GM21367 (cell line): Measurements from ENCODE around the gene ALPG.
"Not testable (repeated sequence)": the region's sequence is repeated elsewhere in the genome, so short reads cannot be mapped to it uniquely, and the experiment has no call there.

Source experiments
- ATAC-seq: cut with Tn5 transposase; IDR thresholded peaks from one replicate; pipeline ENCODE4 v1.9.1; 2021; ENCODE audit not compliant: unreplicated experiment

ALPG gene

DNA sequence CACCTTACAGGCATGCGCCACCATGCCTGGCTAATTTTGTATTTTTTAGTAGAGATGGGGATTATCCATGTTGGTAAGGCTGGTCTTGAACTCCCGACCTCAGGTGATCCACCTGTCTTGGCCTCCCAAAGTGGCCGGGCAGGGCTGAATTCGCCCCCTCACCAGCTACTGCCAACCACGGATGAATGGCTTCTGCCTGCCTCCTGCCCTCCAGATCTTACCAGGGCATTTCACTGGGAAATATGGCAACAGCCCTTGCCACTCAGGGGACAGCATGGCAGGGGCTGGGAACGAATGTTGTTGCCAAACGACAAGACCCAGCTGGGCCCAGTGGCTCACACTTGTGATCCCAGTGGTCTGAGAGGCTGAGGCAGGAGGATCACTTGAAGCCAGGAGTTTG is 29.9 kb upstream of the ALPG start:
- no peak for ATAC-seq

DNA sequence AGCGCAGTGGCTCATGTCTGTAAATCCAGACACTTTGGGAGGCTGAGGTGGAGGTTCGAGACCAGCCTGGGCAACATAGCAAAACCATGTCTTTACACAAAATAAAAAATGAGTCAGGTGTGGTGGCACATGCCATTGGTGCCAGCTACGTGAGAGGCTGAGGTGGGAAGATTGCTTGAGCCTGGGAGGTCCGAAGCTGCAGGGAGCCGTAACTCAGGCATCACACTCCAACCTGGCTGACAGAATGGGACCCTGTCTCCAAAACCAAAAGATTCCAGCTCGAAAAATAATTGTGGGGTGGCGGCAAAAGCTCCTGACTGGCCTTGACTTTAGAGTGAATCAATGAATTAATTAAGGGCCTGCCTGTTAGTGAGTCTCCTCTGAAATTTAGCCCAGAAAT is 29.3 kb upstream of the ALPG start:
- no peak for ATAC-seq

DNA sequence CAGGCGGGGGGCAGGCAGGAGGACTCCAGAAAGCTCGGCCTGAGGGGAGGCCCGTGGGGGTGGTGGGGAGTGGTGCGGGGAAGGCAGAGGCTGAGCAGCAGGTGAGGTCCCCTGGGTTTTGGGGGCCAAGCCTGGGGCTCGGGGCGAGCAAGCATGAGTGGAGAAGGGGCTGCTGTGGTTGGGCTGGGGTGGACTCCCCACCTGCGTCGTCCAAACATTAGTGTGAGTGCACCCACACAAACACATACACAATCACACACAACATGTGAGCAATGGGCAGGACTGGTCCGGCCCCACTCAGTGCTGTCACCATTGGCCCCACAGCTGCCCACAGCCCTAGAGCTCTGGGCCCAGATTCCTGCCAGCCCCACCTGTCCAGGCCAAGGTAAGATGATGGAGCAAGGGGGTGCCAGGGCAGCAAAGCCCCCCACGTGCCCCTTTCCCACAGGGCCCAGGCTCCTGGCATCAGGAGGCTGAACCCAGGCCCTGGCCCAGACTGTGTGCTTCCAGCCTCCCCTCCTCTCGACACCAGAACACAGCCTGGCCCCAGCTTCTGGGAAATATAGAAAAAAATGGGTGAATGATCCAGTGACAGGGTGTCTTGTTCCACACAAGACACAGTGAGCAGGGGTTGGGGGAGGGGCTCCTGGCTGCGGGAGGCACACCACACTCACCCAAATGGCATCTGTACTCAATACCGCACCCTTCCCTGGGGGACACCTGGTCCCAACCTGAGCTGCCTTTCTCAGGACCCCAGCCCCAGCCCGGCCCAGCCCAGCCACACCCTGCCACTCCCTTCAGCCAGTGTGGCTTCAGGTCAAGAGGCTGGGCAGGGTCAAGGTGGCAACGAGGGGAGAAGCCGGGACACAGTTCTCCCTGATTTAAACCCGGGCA is 28.6 kb upstream of the ALPG start:
- ATAC-seq, result no peak

DNA sequence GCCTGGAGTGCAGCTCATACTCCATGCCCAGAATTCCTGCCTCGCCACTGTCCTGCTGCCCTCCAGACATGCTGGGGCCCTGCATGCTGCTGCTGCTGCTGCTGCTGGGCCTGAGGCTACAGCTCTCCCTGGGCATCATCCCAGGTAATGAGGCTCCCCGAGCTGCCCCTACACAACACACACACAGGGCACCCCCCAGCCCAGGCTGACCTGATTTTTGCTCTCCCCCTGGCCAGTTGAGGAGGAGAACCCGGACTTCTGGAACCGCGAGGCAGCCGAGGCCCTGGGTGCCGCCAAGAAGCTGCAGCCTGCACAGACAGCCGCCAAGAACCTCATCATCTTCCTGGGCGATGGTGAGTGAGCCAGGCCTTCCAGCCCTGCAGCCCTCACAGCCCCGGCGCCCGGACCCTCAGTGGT is 27.9 kb upstream of the ALPG start, which contains the start of gene ALPP:
TSS of gene ALPP (plus strand) at position 17 of the 417 bp plus-strand sequence. CDS start at position 69, 52 bp downstream.
- not testable (repeated sequence) for ATAC-seq

DNA sequence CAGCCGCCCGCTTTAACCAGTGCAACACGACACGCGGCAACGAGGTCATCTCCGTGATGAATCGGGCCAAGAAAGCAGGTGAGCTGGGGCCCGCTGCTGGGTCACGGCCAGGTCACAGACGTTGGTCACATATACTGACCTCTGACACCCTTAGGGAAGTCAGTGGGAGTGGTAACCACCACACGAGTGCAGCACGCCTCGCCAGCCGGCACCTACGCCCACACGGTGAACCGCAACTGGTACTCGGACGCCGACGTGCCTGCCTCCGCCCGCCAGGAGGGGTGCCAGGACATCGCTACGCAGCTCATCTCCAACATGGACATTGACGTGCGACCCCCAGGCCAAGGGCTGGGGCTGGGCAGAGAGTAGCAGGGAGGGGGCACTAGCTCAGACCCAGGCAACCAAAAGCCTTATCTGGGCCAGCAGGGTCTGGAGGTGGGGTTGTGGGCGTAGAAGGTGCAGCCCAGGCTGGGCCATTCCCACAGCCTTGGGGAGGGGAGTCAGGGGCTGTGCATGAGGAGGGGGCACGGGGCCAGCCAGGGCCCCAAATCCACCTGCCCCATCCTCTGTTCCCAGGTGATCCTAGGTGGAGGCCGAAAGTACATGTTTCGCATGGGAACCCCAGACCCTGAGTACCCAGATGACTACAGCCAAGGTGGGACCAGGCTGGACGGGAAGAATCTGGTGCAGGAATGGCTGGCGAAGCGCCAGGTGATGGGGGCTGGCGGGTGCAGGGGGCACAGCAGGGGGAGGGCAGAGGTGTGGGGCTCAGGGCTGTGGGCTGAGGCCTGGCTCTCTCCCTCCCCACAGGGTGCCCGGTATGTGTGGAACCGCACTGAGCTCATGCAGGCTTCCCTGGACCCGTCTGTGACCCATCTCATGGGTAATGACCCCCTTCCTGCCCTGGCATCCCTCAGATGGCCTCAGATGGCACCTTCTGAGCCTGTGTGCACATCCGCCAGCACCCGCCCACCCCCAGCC is 26.7 kb upstream of the ALPG start:
- ATAC-seq, result not testable (repeated sequence)

DNA sequence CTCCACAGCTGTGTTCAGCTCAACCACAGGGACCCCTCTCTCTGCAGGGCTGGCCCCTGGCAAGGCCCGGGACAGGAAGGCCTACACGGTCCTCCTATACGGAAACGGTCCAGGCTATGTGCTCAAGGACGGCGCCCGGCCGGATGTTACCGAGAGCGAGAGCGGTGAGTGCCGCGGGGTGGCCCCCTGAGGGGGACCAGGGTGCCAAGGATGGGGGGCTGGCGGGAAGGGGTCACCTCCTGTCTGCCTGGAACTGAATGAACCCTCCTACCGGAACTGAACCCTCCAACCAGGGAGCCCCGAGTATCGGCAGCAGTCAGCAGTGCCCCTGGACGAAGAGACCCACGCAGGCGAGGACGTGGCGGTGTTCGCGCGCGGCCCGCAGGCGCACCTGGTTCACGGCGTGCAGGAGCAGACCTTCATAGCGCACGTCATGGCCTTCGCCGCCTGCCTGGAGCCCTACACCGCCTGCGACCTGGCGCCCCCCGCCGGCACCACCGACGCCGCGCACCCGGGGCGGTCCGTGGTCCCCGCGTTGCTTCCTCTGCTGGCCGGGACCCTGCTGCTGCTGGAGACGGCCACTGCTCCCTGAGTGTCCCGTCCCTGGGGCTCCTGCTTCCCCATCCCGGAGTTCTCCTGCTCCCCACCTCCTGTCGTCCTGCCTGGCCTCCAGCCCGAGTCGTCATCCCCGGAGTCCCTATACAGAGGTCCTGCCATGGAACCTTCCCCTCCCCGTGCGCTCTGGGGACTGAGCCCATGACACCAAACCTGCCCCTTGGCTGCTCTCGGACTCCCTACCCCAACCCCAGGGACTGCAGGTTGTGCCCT is 25.2 kb upstream of the ALPG start:
- ATAC-seq, result not testable (repeated sequence)

DNA sequence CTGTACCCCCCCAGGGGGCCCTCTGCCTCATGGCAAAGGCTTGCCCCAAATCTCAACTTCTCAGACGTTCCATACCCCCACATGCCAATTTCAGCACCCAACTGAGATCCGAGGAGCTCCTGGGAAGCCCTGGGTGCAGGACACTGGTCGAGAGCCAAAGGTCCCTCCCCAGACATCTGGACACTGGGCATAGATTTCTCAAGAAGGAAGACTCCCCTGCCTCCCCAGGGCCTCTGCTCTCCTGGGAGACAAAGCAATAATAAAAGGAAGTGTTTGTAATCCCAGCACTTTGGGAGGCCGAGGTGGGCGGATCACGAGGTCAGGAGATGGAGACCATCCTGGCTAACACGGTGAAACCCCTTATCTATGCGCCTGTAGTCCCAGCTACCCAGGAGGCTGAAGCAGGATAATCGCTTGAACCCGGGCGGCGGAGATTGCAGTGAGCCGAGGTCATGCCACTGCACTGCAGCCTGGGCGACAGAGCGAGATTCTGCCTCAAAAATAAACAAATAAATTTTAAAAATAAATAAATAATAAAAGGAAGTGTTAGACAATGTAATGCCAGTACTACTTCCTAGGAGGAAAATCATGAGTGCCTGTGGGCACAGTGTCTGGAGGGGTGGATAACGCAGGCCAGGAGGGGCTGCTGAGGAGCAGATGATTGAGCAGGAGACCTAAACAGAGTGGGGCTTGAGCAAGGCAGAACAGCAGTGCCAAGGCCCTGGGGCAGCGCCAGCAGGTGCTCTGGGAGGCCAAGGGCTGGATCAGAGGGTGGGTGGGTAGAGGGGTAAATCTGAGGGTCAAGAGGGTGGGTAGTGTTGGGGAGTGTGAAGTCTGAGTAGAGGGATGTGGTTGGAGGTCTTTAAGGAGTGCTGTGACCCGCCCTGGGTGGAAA is 24.1 kb upstream of the ALPG start:
- no peak for ATAC-seq

DNA sequence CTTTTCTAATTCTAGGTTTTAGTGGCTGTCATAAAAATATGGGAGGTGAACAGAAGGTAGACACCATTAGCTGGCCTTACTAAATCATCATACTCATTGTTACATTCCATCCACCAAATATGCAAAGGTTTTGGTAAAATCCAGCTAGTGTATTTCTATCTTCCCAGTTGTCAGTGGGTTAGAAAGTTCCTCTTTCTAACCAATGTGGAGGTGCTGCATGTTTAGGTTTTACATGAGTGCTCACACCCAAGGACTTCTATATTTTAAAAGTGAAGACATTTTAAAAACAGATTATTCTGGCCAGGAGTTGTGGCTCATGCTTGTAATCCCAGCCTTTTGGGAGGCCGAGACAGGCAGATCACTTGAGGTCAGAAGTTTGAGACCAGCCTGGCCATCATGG is 22.2 kb upstream of the ALPG start:
- no peak for ATAC-seq

DNA sequence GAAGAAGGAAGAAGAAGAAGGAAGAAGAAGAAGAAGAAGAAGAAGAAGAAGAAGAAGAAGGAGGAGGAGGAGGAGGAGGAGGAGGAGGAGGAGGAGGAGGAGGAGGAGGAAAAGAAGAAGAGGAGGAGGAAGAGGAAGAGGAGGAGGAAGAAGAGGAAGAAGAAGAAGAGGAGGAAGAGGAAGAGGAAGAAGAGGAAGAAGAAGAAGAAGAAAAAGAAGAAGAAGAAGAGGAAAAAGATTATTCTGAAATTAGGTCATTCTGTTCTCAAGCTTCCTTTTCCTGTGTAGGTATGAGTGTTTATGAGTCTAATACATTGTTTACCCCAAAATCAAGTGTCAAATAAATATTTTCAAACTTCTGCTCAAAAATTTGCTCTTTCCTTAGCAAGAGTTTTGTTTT is 21.6 kb upstream of the ALPG start:
- not testable (repeated sequence) for ATAC-seq

DNA sequence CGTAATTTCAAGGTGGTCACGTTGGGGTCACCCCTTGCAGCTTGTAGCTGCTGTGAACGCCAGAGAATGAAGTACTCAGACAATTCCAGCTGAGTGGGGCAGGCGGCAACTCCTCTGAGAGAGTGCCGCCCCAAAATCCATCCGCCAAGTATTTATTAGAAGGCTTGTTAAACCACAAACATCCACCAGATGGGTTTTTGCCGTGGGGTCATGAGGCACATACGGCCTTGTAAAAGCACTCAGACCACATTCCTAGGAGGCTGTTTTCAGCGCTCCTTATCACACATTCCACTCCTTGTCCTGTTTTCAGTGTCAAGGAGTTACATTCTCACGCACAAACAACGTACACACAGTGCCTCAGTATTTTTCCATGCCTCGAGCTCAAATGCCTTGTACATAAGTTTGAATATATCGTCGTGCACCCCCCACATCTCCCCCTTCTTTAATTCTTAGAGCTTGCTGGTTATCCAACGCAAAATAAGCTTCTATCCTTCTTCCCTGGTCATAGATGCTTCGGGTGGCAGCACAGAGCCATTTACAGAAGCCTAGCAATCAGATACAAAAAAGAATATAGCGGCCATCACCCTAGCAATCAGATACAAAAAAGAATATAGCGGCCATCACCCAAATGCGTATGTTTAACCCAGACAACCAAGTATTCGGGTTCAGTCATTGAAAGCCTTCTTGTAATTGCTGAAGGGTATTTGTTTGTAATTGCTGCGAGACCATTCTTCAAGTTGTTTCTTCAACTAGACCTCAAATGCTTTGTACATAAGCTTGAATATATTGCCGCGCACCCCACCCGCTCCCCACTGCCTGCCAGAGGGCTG is 20.8 kb upstream of the ALPG start:
- ATAC-seq, result no peak

DNA sequence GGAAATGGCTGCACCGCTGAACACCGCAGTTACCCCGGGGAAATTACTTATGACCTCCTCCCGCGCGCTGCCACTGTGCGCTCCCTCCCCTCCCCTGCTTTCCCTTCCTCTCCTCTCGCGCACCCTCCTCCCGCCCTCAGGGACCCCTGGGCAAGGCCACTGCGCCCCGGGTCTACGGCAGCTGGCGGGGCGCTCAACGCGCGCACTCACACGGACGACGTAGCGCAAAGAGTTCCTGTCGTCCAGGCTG is 20.2 kb upstream of the ALPG start:
- ATAC-seq, result no peak

DNA sequence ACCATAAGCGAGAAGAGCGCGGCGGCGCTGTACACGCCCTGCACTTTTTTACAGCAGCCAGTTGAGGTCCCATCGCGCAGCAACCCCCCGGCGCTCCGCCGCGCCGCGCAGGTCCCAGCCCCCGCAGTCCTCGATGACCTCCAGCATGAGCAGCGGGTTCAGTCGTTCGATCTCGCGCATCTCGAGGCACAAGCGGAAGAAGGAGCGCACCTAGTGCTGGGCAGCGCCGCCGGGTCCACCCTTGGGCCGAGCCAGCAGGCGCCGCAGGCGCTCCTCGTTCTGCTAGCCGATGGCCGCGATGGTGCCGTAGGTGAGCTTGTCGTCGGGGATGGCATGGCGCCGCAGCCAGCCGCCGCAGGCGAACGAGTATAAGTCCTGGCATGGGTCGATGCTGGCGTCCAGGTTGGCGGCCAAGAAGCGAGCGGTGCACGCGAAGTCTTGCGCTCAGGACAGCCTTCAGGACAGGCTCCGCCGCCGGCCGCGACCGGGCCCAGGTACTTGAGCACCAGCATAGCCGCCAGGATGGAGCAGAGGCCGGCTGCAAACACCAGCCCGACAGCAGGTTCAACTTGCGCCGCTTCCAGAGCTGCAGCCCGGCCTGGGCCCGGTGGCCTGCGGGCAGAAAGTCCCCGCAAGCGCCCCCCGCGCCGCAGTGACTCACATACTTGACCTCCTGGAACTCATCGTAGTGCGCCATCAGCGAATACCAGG is 19.7 kb upstream of the ALPG start:
- ATAC-seq, result no peak

DNA sequence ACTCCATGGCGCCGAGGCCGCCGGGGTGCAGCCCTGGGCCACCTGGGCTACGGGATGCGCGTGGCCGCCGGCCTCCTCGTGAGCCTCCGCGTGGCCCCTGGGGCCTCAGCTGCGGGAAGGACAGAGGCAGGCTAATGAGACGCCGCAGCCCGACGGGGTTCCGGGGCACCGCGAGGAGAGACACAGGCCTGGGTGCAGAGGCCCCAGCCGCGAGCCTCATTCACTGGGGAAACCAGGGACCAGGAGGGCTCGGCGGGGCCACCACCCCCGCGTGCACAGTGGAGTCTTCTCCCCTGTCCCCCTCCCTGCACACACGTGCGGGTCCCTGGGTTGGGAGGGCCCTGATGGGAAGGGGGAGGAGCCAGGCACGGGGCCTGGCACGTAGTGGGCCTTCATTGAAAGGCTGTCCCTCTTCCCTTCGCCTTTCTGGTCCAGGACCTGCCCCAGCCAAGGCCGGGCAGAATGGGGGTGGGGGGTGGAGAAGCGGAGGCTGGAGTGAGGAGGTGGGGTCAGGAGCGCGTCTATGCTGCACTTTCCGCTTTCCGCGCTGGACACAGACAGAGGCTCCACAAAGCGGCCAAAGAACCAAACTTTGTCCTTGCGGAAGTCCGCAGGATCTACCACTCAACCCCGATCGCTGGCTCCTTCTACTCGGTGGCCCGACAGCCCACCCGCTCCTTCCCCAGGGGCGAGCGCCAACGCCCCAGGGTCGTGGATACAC is 19.0 kb upstream of the ALPG start:
- ATAC-seq, result no peak

DNA sequence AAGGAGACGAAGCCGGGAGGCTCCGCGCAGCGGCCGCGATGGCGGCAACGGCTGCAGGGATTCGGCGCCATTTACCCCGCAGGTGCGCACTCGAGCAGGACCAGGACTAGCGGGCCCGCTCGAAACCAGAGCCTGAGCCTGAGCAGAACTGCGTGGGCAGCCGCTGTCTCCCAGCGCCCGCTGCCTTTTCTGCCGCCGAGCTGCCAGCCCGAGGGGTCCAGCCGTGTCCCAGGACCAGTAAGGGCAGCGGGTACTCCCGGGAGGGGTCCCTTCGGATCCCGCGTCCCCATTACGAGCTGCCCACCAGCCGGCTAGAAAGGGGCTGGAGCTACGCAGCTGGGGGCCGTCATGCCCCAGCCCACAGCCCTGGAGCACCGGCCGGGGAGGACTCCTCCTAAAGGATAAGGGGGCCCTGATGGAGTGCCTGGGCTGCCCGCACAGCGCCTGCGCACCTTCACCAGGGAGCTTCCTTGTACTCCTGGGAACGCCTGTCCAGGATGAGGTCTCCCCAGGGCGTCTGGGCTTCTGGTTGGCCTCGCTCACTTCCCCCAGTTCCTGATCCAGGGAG is 18.2 kb upstream of the ALPG start:
- ATAC-seq, result no peak

DNA sequence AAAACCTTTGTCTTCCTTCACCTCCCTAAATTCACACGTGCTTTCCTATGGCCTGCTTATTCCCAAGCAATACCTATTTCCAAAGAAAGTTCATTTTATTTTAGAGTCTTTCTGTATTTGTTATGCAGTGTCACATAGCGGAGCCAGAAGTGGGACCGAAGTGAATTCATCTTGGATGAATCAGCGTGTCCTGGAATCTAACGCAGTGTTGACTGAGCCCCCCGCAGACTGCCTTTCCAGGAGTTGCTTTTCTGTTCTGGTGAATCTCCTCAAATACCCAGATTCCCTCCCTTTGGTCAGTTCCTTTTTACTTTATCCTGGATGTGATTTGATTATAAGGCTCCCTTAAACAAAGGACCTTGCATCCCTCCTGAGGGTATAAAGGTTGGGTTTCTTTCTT is 17.3 kb upstream of the ALPG start:
- ATAC-seq, result no peak

DNA sequence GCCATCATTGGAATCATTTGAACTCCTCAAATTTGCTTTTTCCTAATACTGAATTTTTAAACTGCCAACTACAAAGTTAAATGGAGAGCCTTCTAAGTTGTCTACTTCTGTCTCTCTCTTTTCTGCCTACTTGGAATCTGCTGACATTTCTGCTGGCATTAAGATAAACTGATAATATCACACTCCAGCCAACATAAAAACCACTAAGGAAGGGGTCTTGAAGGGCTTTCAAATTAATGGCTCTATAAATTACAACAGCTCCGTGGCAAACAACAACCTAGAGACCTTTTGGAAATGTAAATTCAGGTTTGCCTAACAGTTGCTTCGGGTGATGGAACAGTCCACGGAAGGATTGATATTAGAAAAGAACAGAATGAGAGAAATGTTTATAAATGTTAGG is 16.0 kb upstream of the ALPG start:
- ATAC-seq, result no peak

DNA sequence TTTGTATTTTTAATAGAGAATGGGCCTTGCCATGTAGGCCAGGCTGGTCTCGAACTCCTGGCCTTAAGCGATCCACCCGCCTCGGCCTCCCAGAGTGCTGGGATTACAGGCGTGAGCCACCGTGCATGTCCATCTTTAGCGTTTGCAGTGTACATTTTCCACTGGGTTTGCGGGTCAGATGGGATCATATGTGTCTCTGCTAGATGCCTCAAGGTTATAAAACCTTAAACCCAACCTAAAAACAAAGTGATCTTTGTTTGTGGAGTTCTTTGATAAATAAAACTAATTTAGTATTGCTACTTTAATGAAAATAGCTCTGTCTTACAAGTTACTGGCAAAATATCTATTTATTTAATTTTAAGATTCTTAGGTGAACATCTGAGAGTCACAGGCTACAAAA is 13.1 kb upstream of the ALPG start:
- no peak for ATAC-seq

DNA sequence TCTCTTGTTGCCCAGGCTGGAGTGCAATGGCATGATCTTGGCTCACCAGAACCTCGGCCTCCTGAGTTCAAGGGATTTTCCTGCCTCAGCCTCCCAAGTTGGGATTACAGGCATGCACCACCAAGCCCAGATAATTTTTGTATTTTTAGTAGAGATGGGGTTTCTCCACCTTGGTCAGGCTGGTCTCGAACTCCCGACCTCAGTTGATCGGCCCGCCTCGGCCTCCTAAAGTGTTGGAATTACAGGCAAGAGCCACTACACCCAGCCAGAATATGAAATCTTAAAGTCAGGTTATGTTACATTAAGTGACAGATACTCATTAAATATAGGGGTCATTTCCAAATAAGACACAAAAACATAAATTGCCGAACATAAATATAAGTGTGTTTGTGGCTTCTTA is 12.2 kb upstream of the ALPG start:
- ATAC-seq, result not testable (repeated sequence)
